Astrocyte of the spinal cord (primary cell): ENCODE results near the gene UBR3.

ENCODE experiments used
- DNase-seq: peaks from one replicate; pipeline ENCODE4 v3.0.0; 2011; ENCODE audit warnings: low read depth, low spot score
- H3K4me3 ChIP-seq: 2 replicates; pipeline ENCODE4 v1.5.1; 2011; ENCODE audit warnings: low read depth, mild to moderate bottlenecking, low read length, moderate library complexity
- in situ Hi-C: cut with HindIII; loops from 2 replicates; pipeline ENCODE4 v1.10.0; 2017; ENCODE audit warnings: low sequenced_read_pairs
- TF ChIP-seq, protein P1 (sequence below): IDR thresholded peaks from 2 replicates; pipeline ENCODE4 v1.5.1; 2012; ENCODE audit warnings: low read depth, mild to moderate bottlenecking, low read length, inconsistent platforms

The UBR3 gene

GRCh38 chr2:170086751-170087412 lies 259.6 kb downstream of the UBR3 start:
- DNase-seq = no peak
- in situ Hi-C loops = no loop called here
- TF ChIP-seq, protein P1, sequence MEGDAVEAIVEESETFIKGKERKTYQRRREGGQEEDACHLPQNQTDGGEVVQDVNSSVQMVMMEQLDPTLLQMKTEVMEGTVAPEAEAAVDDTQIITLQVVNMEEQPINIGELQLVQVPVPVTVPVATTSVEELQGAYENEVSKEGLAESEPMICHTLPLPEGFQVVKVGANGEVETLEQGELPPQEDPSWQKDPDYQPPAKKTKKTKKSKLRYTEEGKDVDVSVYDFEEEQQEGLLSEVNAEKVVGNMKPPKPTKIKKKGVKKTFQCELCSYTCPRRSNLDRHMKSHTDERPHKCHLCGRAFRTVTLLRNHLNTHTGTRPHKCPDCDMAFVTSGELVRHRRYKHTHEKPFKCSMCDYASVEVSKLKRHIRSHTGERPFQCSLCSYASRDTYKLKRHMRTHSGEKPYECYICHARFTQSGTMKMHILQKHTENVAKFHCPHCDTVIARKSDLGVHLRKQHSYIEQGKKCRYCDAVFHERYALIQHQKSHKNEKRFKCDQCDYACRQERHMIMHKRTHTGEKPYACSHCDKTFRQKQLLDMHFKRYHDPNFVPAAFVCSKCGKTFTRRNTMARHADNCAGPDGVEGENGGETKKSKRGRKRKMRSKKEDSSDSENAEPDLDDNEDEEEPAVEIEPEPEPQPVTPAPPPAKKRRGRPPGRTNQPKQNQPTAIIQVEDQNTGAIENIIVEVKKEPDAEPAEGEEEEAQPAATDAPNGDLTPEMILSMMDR = no peak
- no peak overlapping the region for H3K4me3 ChIP-seq

GRCh38 chr2:170087413-170087793 lies 260.1 kb downstream of the UBR3 start:
- TF ChIP-seq, protein P1 = no peak
- in situ Hi-C loops = no loop called here
- no peak overlapping the region for H3K4me3 ChIP-seq
- DNase-seq = no peak

GRCh38 chr2:170088776-170089175 lies 261.5 kb downstream of the UBR3 start:
- TF ChIP-seq, protein P1 = no peak
- in situ Hi-C loops = no loop called here
- DNase-seq = no peak
- H3K4me3 ChIP-seq = no peak overlapping the region

- TF ChIP-seq, protein P1 = no peak
- in situ Hi-C loops = no loop called here
- DNase-seq = no peak
- no peak overlapping the region for H3K4me3 ChIP-seq
Measured at GRCh38 chr2:170090229-170090628, 263.0 kb downstream of the UBR3 start.

DNA sequence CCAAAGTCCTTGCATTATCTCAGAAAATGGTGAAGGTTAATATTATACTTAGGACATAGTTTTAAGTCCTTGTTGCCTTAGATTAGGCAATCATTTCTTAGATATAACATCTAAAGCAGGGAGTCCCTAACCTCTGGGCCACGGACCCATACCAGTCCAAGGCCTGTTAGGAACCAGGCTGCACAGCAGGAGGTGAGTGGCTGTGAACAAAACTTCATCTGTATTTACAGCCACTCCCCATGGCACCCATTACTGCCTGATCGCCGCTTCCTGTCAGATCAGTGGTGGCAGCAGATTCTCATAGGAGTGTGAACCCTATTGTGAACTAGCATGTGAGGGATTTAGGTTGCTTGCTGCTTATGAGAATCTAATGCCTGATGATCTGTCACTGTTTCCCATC lies 264.2 kb downstream of the UBR3 start:
- DNase-seq = no peak
- H3K4me3 ChIP-seq = no peak overlapping the region
- in situ Hi-C loops = no loop called here
- TF ChIP-seq, protein P1 = no peak

DNA sequence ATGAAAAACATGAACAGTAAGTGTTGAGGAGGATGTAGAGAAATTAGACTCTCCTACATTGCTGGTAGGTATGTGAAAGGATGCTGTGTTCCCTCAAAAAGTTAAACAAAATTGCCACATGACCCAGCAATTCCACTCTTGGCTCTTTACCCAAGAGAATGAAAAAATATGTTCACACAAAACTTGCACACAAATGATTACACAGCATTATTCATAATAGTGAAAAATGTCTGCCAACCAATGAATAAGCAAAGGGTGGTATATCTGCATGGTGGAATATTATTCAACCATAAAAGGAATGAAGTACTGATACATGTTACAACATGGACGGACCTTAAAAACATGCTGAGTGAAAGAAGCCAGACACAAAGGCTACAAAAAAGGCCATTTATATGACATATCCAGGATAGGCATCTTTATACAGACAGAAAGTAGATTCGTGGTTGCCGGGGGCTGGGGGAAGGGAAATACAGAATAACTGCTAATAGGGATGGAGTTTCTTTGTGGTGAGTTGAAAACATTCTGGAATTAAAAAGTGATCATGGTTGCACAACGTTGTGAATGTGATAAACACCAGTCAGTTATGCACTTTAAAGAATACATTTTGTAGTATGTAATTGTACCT lies 265.3 kb downstream of the UBR3 start:
- in situ Hi-C loops = no loop called here
- TF ChIP-seq, protein P1 = no peak
- DNase-seq = no peak
- no peak overlapping the region for H3K4me3 ChIP-seq
